Measurements from ENCODE around the gene CNKSR1.

Gene CNKSR1

DNA sequence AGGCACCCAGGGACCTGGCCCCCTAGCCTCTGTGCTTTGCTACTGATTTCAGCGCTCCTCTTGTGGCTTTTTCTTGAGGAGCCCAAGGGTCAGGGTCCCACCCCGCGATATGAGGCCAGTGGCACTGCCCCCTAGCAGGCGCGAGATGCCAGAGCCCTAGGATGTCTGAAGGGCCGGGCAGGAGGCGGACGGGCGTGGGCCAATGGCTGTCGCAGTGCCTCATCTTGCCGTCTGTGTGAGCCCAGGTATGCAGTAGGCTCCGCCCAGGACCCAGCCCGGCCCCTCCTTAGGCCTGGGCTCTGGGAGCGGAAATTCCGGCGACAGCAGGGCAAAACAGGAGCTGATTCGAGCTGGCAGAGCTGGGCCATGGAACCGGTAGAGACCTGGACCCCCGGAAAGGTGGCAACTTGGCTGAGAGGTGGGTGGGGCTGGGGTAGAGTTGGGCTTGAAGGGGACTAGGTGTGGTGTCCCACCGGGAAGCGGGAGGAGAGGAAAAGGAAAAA is at the start of gene CNKSR1:
Gene CNKSR1, plus strand, starts transcription at position 310 of the 503 bp plus-strand sequence. Its CDS starts 57 bp downstream, at position 367.
- DNase-seq: no peak

- DNase-seq: no peak
Observed at GRCh38 chr1:26129778-26130177, 47.5 kb upstream of the CNKSR1 start.

- DNase-seq: no peak
Observed at GRCh38 chr1:26130695-26131094, 46.6 kb upstream of the CNKSR1 start.

DNA sequence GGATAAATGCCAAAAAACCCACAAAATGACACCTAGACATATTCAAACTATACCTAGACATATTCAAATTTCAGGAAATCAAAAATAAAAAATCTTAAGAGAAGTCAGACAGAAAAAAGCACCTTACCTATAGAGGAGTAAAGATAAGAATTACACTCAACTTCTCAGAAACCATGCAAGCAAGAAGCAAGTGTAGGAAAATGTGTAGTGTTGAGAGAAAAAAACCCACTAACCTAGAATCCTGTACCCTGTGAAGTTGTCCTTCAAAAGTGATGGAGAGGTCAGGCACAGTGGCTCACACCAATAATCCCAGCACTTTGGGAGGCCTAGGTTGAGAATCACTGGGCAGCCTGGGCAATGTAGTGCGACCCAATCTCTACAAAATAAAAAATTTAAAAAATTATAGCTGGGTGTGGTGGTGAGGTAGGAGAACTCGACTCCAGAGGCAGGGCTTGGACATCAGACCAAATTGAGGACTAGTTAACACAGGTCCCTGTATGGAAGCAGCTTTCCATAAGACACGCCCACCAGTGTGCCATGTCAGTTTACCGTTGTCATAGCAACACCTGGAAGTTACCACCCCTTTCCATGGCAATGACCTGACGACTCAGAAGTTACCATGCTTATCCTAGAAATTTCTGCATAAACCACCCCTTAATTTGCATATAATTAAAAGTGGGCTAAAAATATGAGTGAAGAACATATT is 45.0 kb upstream of the CNKSR1 start:
- DNase-seq: no peak

GRCh38 chr1:26132834-26133167 is 44.5 kb upstream of the CNKSR1 start:
- DNase-seq: no peak

- DNase-seq: no peak
Observed at GRCh38 chr1:26134466-26134865, 42.8 kb upstream of the CNKSR1 start.

- DNase-seq: no peak
Observed at GRCh38 chr1:26138974-26139558, 38.2 kb upstream of the CNKSR1 start.

- no peak for DNase-seq
Observed at GRCh38 chr1:26142159-26142558, 35.1 kb upstream of the CNKSR1 start.

GRCh38 chr1:26145041-26145959 is 32.0 kb upstream of the CNKSR1 start:
- peak; percentile 50 for DNase-seq

DNA sequence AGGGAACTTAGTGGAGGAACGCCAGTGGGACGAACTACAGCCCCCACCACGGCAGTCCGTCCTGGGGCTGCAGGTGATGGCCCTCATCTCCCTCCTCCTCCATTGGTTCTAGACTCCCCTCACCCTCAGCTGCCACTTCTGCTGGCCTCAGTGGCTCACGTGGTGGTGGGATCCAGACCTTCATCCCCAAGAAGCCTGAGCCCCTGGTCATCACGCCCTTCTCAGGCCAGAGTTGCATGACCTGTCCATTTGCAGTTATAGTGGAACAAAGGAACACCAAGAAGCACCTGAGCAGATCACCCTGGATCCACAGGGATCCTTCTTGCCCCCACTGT is 31.4 kb upstream of the CNKSR1 start:
- no peak for DNase-seq

DNA sequence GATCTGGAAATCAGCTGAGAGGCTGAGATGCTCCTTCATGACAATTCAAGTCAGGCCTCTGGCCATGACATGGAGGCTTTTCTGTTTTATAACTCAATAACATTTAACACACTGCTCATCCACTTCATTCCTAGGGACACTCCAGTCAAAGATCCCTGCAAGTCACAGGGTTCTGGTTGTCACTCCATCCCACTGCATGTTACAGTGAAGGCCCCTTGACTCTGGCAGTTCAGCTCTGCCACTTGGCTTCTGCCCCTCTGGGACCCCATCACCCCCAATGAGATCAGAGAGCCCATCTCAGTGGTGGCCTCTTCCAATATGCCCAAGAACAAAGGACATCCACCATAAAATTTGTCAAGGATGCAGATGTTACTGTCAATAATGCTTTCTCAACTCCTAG is 28.4 kb upstream of the CNKSR1 start:
- no peak for DNase-seq

- no peak for DNase-seq
Observed at GRCh38 chr1:26153966-26154532, 23.2 kb upstream of the CNKSR1 start.

- no peak for DNase-seq
Observed at GRCh38 chr1:26154750-26155149, 22.5 kb upstream of the CNKSR1 start.

GRCh38 chr1:26155370-26156284 is 21.7 kb upstream of the CNKSR1 start:
- DNase-seq: no peak

DNA sequence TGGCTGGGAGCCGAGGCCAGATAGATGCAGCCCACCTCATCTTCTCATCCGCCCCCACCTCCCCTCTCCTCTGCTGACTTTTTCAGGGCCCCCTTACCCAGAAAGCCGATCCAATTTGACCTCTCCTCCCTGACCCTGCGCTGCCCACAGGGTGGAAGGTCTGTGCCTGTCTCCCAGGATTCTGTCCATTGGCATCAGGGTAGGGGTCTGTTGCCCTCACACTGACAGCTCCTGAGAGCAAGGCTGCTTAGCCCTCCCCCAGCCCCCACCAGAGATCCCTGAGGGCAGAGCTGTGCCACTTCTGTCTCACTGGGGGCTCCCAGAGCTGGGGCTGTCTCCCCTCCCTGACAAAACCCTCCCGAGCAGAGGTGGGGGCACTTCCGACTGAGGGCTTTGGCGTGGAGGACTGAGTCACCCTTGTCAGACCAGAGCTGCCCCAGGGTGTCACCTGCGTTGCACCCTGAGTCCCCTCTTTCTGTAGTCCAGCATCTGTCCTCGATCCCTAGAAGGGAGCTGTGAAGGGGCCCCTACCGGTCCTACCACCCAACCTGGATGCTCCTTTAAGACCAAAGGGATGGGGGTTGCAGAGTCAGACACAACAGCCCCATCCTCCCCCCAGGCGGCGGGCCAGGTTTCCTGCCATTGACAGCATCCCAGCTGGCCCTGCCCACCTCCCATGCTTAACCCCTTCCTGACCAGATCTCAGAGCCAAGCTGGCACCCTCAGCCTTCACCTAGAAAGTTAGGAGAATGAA is 20.8 kb upstream of the CNKSR1 start:
- DNase-seq: no peak

GRCh38 chr1:26158271-26158907 is 18.9 kb upstream of the CNKSR1 start:
- no peak for DNase-seq

- DNase-seq: no peak
Observed at GRCh38 chr1:26158908-26159742, 18.2 kb upstream of the CNKSR1 start, which contains the start of gene FAM110D. Gene FAM110D (plus strand): TSS chr1:26159079. CDS start chr1:26161292, 2,213 bp downstream.

- no peak for DNase-seq
Observed at GRCh38 chr1:26159743-26160039, 17.6 kb upstream of the CNKSR1 start.

DNA sequence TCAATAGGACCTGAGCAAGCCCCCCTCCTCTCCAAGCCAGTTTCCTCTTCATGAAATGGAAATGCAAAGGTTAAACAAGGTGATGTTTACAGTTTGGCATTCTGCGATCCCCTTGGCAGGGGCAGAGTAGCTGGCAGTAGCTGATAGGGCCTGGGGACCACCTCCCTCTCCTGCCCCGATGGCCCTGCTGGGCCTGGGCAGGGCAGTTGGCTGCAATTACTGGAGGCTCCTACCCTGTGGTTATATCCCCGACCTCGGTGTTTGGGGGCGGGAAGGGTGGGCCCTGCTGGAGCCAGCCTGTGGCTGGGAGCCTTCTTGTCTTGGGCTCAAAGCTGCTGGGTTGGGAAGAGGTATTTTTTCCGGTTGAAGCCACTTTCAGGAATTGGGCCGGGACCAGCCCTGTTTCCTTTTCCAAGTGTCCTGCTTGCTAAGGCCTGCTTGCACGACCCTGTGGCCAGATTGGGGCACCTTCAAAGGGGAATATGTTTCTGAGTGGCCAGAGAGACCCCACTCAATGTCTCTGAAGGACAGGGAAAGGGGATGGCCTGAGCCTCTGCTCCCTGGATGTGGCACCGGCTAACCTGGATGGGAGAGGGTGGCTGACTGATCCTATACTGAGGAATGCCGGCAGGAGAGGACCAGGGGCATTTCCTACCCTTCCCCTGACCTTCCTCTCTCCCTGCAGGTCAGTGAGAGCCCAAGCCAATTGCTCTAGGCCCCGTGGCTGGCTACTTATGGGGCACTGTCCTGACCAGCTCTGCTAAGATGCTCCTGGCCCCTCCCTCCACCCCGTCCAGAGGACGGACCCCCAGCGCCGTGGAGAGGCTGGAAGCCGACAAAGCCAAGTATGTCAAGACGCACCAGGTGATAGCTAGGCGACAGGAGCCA is 16.5 kb upstream of the CNKSR1 start:
- DNase-seq: no peak

All from SHP77 treated with DMSO at 0.1 percent for 48 hours (cell line).